Mesothelial cell of epicardium (in vitro differentiated cells): ENCODE measurements around the gene FILIP1L. TPM values are rescaled to one million over a fixed set of nuclear protein-coding genes. Genes with fewer than 3 reads are reported as not detected.

Experiments used
- DNase-seq, 2 experiments: peaks; one replicate each; pipeline ENCODE4 v3.0.0; 2021; ENCODE audit warnings: low spot score in 2 of 2; ENCODE audit not compliant: unreplicated experiment in 2 of 2
- H3K27ac Mint-ChIP-seq: 2 replicates; pipeline ENCODE4 v1.8.0; 2021; ENCODE audit warnings: mixed read lengths
- H3K27me3 Mint-ChIP-seq: 2 replicates; pipeline ENCODE4 v1.8.0; 2021; ENCODE audit warnings: low read depth, mixed read lengths
- H3K36me3 Mint-ChIP-seq: 2 replicates; pipeline ENCODE4 v1.8.0; 2021; ENCODE audit warnings: mixed read lengths
- H3K4me1 Mint-ChIP-seq: 2 replicates; pipeline ENCODE4 v1.8.0; 2021; ENCODE audit warnings: mixed read lengths
- H3K4me3 Mint-ChIP-seq: 2 replicates; pipeline ENCODE4 v1.8.0; 2021; ENCODE audit warnings: mild to moderate bottlenecking, moderate library complexity, mixed read lengths
- H3K9me3 Mint-ChIP-seq: 2 replicates; pipeline ENCODE4 v1.8.0; 2021; ENCODE audit warnings: mixed read lengths
- CTCF ChIP-seq: fragments of 200-600 bp; sonication (generic); IDR thresholded peaks from one replicate; pipeline ENCODE4 v1.5.0; 2021; ENCODE audit warnings: antibody characterized with exemption; ENCODE audit not compliant: unreplicated experiment
- total RNA-seq: library from RNA; stranded (reverse); gene quantifications from 3 replicates; pipeline ENCODE4 v1.2.1, GENCODE V29; 2021

FILIP1L gene
- total RNA-seq, 1 donor from 2014 or later, result 15.7 TPM

DNA sequence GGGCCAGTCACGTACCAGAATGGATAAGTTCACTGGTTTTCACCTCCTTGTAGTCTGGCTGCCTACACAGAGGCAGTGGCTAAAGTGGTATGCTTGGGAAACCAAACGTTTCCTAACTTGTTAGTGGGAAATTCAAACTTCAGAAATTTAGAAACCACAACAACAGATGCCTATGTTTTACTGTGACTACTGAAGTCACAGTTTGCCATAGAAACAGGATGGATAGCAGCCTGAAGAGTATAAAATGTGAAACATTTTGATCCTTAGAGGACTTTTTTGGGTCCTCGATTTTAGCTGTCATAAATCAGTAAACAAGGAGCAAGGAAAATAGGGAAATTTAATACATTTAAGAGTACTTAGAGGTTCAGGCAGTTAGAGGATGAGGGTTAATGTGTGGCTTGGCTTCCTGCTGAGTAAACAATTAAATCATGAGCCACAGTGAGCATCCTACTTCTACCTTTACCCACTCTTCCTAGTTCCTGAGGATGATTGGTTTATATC is 248.0 kb downstream of the FILIP1L start:
- Mint-ChIP-seq H3K36me3 (peaks cover 18% of the 10 kb centered on the region), H3K4me3 (no peak overlapping the region), H3K27me3 (no peaks in the 10 kb centered on the region), H3K4me1 (peaks cover 21% of the 10 kb centered on the region), H3K27ac (no peak overlapping the region), H3K9me3 (no peaks in the 10 kb centered on the region)
- DNase-seq, result no peak
- TF ChIP-seq CTCF, result no peak

GRCh38 chr3:99865321-99865720 is 249.0 kb downstream of the FILIP1L start:
- Mint-ChIP-seq H3K36me3 (peaks cover 18% of the 10 kb centered on the region), H3K4me3 (no peak overlapping the region), H3K4me1 (peaks cover 25% of the 10 kb centered on the region), H3K27me3 (no peaks in the 10 kb centered on the region), H3K9me3 (no peaks in the 10 kb centered on the region), H3K27ac (no peak overlapping the region)
- DNase-seq, result no peak
- no peak for TF ChIP-seq CTCF

- no peak for DNase-seq
- no peaks in the 10 kb centered on the region for H3K27me3 Mint-ChIP-seq
- no peak overlapping the region for H3K27ac Mint-ChIP-seq
- H3K9me3 Mint-ChIP-seq, result no peaks in the 10 kb centered on the region
- H3K4me3 Mint-ChIP-seq, result no peak overlapping the region
- H3K4me1 Mint-ChIP-seq, result peaks cover 27% of the 10 kb centered on the region
- no peak for TF ChIP-seq CTCF
- H3K36me3 Mint-ChIP-seq, result peaks cover 18% of the 10 kb centered on the region
Measured at GRCh38 chr3:99864289-99864688, 250.0 kb downstream of the FILIP1L start.

DNA sequence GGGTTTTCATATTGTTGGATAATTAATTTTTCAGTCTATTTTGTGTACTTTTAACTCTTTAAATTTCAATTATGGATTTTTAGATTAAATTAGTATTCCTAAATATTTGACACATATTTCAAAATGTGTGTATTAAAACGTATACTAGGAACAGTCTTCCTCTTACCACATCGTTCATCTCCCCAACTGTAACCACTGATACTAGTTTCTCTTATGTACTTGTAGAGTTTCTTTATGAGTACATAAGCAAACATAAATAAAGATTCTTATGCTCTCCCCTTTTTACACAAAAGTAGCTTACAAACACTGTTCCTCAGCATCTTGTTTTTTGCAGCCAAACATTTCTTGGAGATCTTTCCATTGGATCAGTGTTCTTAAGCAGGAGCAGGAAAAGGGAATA is 250.7 kb downstream of the FILIP1L start:
- H3K27me3 Mint-ChIP-seq, result no peaks in the 10 kb centered on the region
- no peak overlapping the region for H3K27ac Mint-ChIP-seq
- H3K4me3 Mint-ChIP-seq, result no peak overlapping the region
- peaks cover 18% of the 10 kb centered on the region for H3K36me3 Mint-ChIP-seq
- no peak for TF ChIP-seq CTCF
- no peaks in the 10 kb centered on the region for H3K9me3 Mint-ChIP-seq
- H3K4me1 Mint-ChIP-seq, result peaks cover 32% of the 10 kb centered on the region
- no peak for DNase-seq

DNA sequence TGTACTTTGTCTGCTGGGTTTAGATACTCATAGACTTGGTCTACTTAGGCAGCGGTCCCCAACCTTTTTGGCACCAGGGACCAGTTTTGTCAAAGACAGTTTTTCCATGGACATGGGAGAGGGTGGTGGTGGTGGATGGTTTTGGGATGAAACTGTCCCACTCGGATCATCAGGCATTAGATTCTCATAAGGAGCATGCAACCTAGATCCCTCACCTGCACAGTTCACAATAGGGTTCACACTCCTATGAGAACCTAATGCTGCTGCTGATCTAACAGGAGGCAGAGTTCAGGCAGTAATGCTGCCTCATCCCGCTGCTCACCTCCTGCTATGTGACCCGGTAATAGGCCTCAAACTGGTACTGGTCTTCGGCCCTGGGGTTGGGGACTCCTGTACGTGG is 251.3 kb downstream of the FILIP1L start:
- Mint-ChIP-seq H3K27ac (no peak overlapping the region), H3K9me3 (no peaks in the 10 kb centered on the region), H3K27me3 (no peaks in the 10 kb centered on the region), H3K4me3 (no peak overlapping the region), H3K36me3 (peaks cover 18% of the 10 kb centered on the region), H3K4me1 (peaks cover 30% of the 10 kb centered on the region)
- TF ChIP-seq CTCF, result no peak
- DNase-seq, result no peak

GRCh38 chr3:99862208-99862607 is 252.1 kb downstream of the FILIP1L start:
- DNase-seq, result no peak
- no peaks in the 10 kb centered on the region for H3K9me3 Mint-ChIP-seq
- H3K27ac Mint-ChIP-seq, result no peak overlapping the region
- H3K27me3 Mint-ChIP-seq, result no peaks in the 10 kb centered on the region
- H3K36me3 Mint-ChIP-seq, result peaks cover 18% of the 10 kb centered on the region
- no peak overlapping the region for H3K4me3 Mint-ChIP-seq
- peaks cover 30% of the 10 kb centered on the region for H3K4me1 Mint-ChIP-seq
- TF ChIP-seq CTCF, result no peak
